Right lobe of liver (tissue), 6 donors: Measurements from ENCODE around the gene RHOU. TPM values are rescaled to one million over a fixed set of nuclear protein-coding genes. Genes with fewer than 3 reads are reported as not detected.

Experiments
- ATAC-seq, 4 donors: fragments of 200-7000 bp; cut with Tn5 transposase; one replicate each; pipeline ENCODE4 v1.9.1; 2020; ENCODE audit warnings: mild to moderate bottlenecking in 4 of 4, moderate library complexity in 4 of 4
- DNase-seq, 3 donors: peaks; one replicate each; pipeline ENCODE4 v3.0.0-alpha.2; 2020
- H3K27ac ChIP-seq, 3 donors: fragments of 200-600 bp; one replicate each; pipeline ENCODE4 v1.8.0; 2022
- H3K27me3 ChIP-seq, 2 donors: fragments of 200-600 bp; one replicate each; pipeline ENCODE4 v1.8.0; 2022
- H3K36me3 ChIP-seq, 4 donors: fragments of 200-600 bp; sonication (generic) in 1 of 4; one replicate each; pipeline versions ENCODE4 v1.5.1 to v1.8.0; 2017 to 2022; ENCODE audit warnings: control low read depth in 1 of 4
- H3K4me1 ChIP-seq, 4 donors: fragments of 200-600 bp; sonication (generic) in 1 of 4; one replicate each; pipeline versions ENCODE4 v1.5.1 to v1.8.0; 2017 to 2022; ENCODE audit warnings: control low read depth in 1 of 4
- H3K4me3 ChIP-seq, 3 donors: fragments of 200-600 bp; one replicate each; pipeline ENCODE4 v1.8.0; 2022
- H3K9me3 ChIP-seq, 4 donors: fragments of 200-600 bp; sonication (generic) in 1 of 4; one replicate each; pipeline versions ENCODE4 v1.5.1 to v1.8.0; 2017 to 2022; ENCODE audit warnings: control low read depth in 1 of 4
- POLR2A ChIP-seq: fragments of 450-650 bp; IDR thresholded peaks from one replicate; pipeline ENCODE4 v1.6.1; 2017; ENCODE audit warnings: antibody characterized with exemption, mild to moderate bottlenecking
- WGBS: methylation state at CpG from one replicate; pipeline ENCODE4 v1.1.6; 2018; ENCODE audit warnings: low coverage, low lambda C conversion rate; ENCODE audit not compliant: insufficient coverage; ENCODE audit errors: missing lambda C conversion rate; 5-methylcytosine and 5-hydroxymethylcytosine counted together
- intact Hi-C, 2 donors: fragments of 100-400 bp; cut with DNase I; formaldehyde crosslinking; loops; one replicate each; pipeline versions ENCODE4 v1.11.2 to v1.14.1; 2022
- total RNA-seq, 6 experiments: library from RNA; depleted of rRNA in 2 of 6; stranded (reverse); fragments of >200 nt in 2 of 6; fragmentation: NEBNext Ultra II Directional in 3 of 6; extraction: Animal tissue kit (Norgen Biotek cat#: 25700) in 3 of 6; gene quantifications; one replicate each; pipeline versions ENCODE4 v1.1.0 to v1.2.4, GENCODE V29; 2016 to 2023
- TF ChIP-seq, protein P1 (sequence below), 4 donors: fragments of 200-600 bp in 3 of 4; fragments of 450-650 bp in 1 of 4; IDR thresholded peaks; one replicate each; pipeline versions ENCODE4 v1.5.1 to v1.8.0; 2016 to 2022; ENCODE audit warnings: antibody characterized with exemption in 4 of 4, mild to moderate bottlenecking in 2 of 4
- donor health status: DM: no; HTN: yes; CAD: no.
- donor health status: DM: no; HTN: no; CAD: no.
- donor health status: DM: no; HTN: no; CAD: no.
- donor health status: DM: no; HTN: yes; CAD: no.
- donor health status: DM: no; HTN: yes; CAD: no.

RHOU gene
- total RNA-seq, 6 experiments from 2014 or later, result 16.6 to 22.2 (median 19.6) TPM

DNA sequence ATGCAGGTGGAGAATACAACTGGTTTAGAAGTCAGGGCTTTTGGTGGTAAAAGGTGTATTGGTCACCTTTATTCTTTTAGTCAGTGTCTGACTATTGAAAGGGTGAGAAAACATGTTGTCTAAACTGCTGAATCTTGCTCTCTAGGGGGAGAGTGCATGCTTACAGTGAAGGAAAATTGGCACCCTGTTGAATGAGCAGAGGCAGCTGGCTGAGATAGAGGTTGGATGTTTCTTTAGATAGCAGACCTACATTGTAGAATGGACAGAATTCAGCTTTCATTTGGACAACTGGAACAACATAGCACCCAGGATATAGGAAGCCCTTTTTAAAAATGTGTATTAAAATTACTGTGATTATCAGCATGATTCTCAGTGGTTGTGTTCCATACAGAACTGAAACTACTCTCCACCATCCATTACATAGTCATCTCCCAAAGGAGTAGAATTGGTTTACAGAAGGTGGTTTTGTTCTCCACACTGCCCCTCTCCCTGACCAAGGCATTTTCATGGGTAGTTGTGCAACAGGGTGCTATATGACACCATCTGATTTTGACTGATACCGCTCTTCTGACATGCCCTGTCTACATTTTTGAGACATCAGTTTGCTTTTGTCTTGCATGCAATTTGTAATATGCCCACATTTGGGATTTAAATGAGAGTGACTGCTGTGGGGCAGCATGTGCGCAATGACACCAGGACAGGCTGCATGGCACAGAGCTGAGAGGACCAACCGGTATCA is 16.2 kb downstream of the RHOU start:
- intact Hi-C loops, result no loop called here
- peak in 2 of 4 donors; percentile 33 to 37 for ATAC-seq
- Histone ChIP-seq H3K36me3 (no peaks in the 10 kb centered on the region), H3K27me3 (no peaks in the 10 kb centered on the region), H3K27ac (no peak overlapping the region), H3K9me3 (no peaks in the 10 kb centered on the region), H3K4me1 (no peaks in the 10 kb centered on the region), H3K4me3 (no peak overlapping the region)
- no peak for TF ChIP-seq POLR2A
- TF ChIP-seq, protein P1, sequence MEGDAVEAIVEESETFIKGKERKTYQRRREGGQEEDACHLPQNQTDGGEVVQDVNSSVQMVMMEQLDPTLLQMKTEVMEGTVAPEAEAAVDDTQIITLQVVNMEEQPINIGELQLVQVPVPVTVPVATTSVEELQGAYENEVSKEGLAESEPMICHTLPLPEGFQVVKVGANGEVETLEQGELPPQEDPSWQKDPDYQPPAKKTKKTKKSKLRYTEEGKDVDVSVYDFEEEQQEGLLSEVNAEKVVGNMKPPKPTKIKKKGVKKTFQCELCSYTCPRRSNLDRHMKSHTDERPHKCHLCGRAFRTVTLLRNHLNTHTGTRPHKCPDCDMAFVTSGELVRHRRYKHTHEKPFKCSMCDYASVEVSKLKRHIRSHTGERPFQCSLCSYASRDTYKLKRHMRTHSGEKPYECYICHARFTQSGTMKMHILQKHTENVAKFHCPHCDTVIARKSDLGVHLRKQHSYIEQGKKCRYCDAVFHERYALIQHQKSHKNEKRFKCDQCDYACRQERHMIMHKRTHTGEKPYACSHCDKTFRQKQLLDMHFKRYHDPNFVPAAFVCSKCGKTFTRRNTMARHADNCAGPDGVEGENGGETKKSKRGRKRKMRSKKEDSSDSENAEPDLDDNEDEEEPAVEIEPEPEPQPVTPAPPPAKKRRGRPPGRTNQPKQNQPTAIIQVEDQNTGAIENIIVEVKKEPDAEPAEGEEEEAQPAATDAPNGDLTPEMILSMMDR (IDR thresholded peaks at IDR 0.05), result no peak
- no peak for DNase-seq
- WGBS, result 92% methylated on average over 2 of the region's 3 CpGs

GRCh38 chr1:228752258-228752657 is 17.0 kb downstream of the RHOU start:
- Histone ChIP-seq H3K27me3 (no peaks in the 10 kb centered on the region), H3K4me3 (no peak overlapping the region), H3K9me3 (no peaks in the 10 kb centered on the region), H3K4me1 (no peaks in the 10 kb centered on the region), H3K27ac (no peak overlapping the region), H3K36me3 (no peaks in the 10 kb centered on the region)
- DNase-seq (no peak), ATAC-seq (no peak)
- WGBS, result 73% methylated on average over 6 of the region's 6 CpGs
- TF ChIP-seq, protein P1 (IDR thresholded peaks at IDR 0.05), result no peak
- TF ChIP-seq POLR2A, result no peak
- intact Hi-C loops, result no loop called here

- intact Hi-C loops, result no loop called here
- no peak overlapping the region for H3K4me3 ChIP-seq
- WGBS, result 76% methylated on average over 5 of the region's 5 CpGs
- ATAC-seq (no peak), DNase-seq (no peak)
- no peak for TF ChIP-seq POLR2A
- TF ChIP-seq, protein P1 (IDR thresholded peaks at IDR 0.05), result no peak
- H3K36me3 ChIP-seq, result no peaks in the 10 kb centered on the region
- H3K27ac ChIP-seq, result no peak overlapping the region
- no peaks in the 10 kb centered on the region for H3K4me1 ChIP-seq
- no peaks in the 10 kb centered on the region for H3K27me3 ChIP-seq
- H3K9me3 ChIP-seq, result no peaks in the 10 kb centered on the region
Observed at GRCh38 chr1:228752675-228753265, 17.5 kb downstream of the RHOU start.

GRCh38 chr1:228753287-228753686 is 18.0 kb downstream of the RHOU start:
- DNase-seq, result no peak
- 57% methylated on average over 1 of the region's 1 CpG for WGBS
- intact Hi-C loops, result no loop called here
- Histone ChIP-seq H3K27me3 (no peaks in the 10 kb centered on the region), H3K4me1 (peaks cover 0 to 4% (median 0%) of the 10 kb centered on the region in 4 donors), H3K27ac (no peak overlapping the region), H3K4me3 (no peak overlapping the region), H3K9me3 (no peaks in the 10 kb centered on the region), H3K36me3 (no peaks in the 10 kb centered on the region)
- no peak for TF ChIP-seq POLR2A
- TF ChIP-seq, protein P1 (IDR thresholded peaks at IDR 0.05), result no peak
- no peak for ATAC-seq
